Neural cell (in vitro differentiated cells): ENCODE results near the gene SKP1. TPM values are rescaled to one million over a fixed set of nuclear protein-coding genes. Genes with fewer than 3 reads are reported as not detected.

Source experiments
- H2AFZ ChIP-seq: fragments of 200-600, 300-800 bp; sonication (generic), shearing (Covaris generic); 2 replicates; pipeline ENCODE4 v1.6.0; 2014; ENCODE audit warnings: low read depth, mild to moderate bottlenecking, antibody characterized with exemption, low read length, moderate library complexity
- H3F3A ChIP-seq: fragments of 200-600 bp; shearing (Covaris generic); 2 replicates; pipeline ENCODE4 v1.6.1; 2016; ENCODE audit warnings: mild to moderate bottlenecking, moderate library complexity, mixed read lengths, antibody characterized with exemption, low read length; ENCODE audit not compliant: insufficient read depth, poor library complexity, severe bottlenecking
- H3K27ac ChIP-seq: fragments of 200-600, 300-800 bp; sonication (generic), shearing (Covaris generic); 2 replicates; pipeline ENCODE4 v1.5.1; 2014; ENCODE audit warnings: mild to moderate bottlenecking, low read length, moderate library complexity
- H3K27me3 ChIP-seq: fragments of 300-800, 200-600 bp; sonication (generic), shearing (Covaris generic); 2 replicates; pipeline ENCODE4 v1.6.0; 2014; ENCODE audit warnings: mild to moderate bottlenecking, low read depth, low read length, moderate library complexity; ENCODE audit not compliant: insufficient read depth
- H3K36me3 ChIP-seq: fragments of 300-800, 200-600 bp; sonication (generic), shearing (Covaris generic); 2 replicates; pipeline ENCODE4 v1.5.1; 2014; ENCODE audit warnings: mild to moderate bottlenecking, antibody characterized with exemption, low read length, moderate library complexity; ENCODE audit not compliant: insufficient read depth
- H3K4me2 ChIP-seq: fragments of 300-800, 200-600 bp; sonication (generic), shearing (Covaris generic); 2 replicates; pipeline ENCODE4 v1.6.0; 2014; ENCODE audit warnings: mild to moderate bottlenecking, low read length
- H3K4me3 ChIP-seq: fragments of 300-800, 200-600 bp; sonication (generic), shearing (Covaris generic); 2 replicates; pipeline ENCODE4 v1.5.1; 2014; ENCODE audit warnings: mild to moderate bottlenecking, low read length, moderate library complexity
- H3K79me2 ChIP-seq: fragments of 200-600 bp; shearing (Covaris generic); replicated peaks from 2 replicates; pipeline ENCODE4 v1.6.0; 2014; ENCODE audit warnings: mild to moderate bottlenecking, low read length, moderate library complexity; ENCODE audit not compliant: insufficient read depth
- H3K9ac ChIP-seq: fragments of 300-800, 200-600 bp; sonication (generic), shearing (Covaris generic); 2 replicates; pipeline ENCODE4 v1.6.1; 2016; ENCODE audit warnings: mild to moderate bottlenecking, low read length, mixed read lengths
- H3K9me2 ChIP-seq: fragments of 200-600 bp; shearing (Covaris generic); 2 replicates; pipeline ENCODE4 v1.6.1; 2016; ENCODE audit warnings: mild to moderate bottlenecking, low read length, mixed read lengths; ENCODE audit not compliant: insufficient read depth
- H3K9me3 ChIP-seq: fragments of 200-600, 300-800 bp; sonication (generic), shearing (Covaris generic); 2 replicates; pipeline ENCODE4 v1.6.1; 2016; ENCODE audit warnings: mild to moderate bottlenecking, mixed run types, low read length, moderate library complexity, mixed read lengths
- H4K20me1 ChIP-seq: fragments of 200-600 bp; shearing (Covaris generic); 2 replicates; pipeline ENCODE4 v1.6.1; 2016; ENCODE audit warnings: mild to moderate bottlenecking, mixed run types; ENCODE audit not compliant: insufficient read depth
- CTCF ChIP-seq: fragments of 450-650 bp; IDR thresholded peaks from 2 replicates; pipeline ENCODE4 v1.5.1; 2014; ENCODE audit warnings: antibody characterized with exemption, mild to moderate bottlenecking, moderate library complexity; ENCODE audit not compliant: poor library complexity, severe bottlenecking
- EP300 ChIP-seq: fragments of 450-650 bp; conservative IDR thresholded peaks from 2 replicates; pipeline ENCODE4 v1.6.1; 2014; ENCODE audit warnings: antibody characterized with exemption, mild to moderate bottlenecking, moderate library complexity; ENCODE audit not compliant: poor library complexity, severe bottlenecking
- EZH2 ChIP-seq: fragments of 200-600, 300-800 bp; shearing (Covaris generic), sonication (generic); IDR thresholded peaks from 2 replicates; pipeline ENCODE4 v1.6.1; 2014; ENCODE audit warnings: antibody characterized with exemption, low read length, borderline replicate concordance, mild to moderate bottlenecking; ENCODE audit not compliant: insufficient read depth, poor library complexity, severe bottlenecking
- MXI1 ChIP-seq: fragments of 450-650 bp; conservative IDR thresholded peaks from 2 replicates; pipeline ENCODE4 v1.6.1; 2014; ENCODE audit warnings: antibody characterized with exemption, mild to moderate bottlenecking; ENCODE audit not compliant: poor library complexity, severe bottlenecking
- POLR2AphosphoS5 ChIP-seq: IDR thresholded peaks from 2 replicates; pipeline ENCODE4 v1.6.1; 2012
- RAD21 ChIP-seq: fragments of 450-650 bp; conservative IDR thresholded peaks from 2 replicates; pipeline ENCODE4 v1.6.1; 2014; ENCODE audit warnings: antibody characterized with exemption, mild to moderate bottlenecking, moderate library complexity
- SMC3 ChIP-seq: fragments of 450-650 bp; conservative IDR thresholded peaks from 2 replicates; pipeline ENCODE4 v1.6.1; 2014; ENCODE audit warnings: antibody characterized with exemption, mild to moderate bottlenecking, moderate library complexity; ENCODE audit not compliant: poor library complexity
- TAF1 ChIP-seq: IDR thresholded peaks from 2 replicates; pipeline ENCODE4 v1.6.1; 2012; ENCODE audit warnings: low read depth
- polyA plus RNA-seq: library from polyadenylated mRNA; depleted of rRNA; stranded (reverse); fragments of >200 nt; gene quantifications from 2 replicates; pipeline ENCODE4 v1.2.3, GENCODE V29; 2014
- TF ChIP-seq, protein P1 (sequence below): IDR thresholded peaks from 2 replicates; pipeline ENCODE4 v1.6.1; 2012; ENCODE audit warnings: borderline replicate concordance

SKP1 gene
- polyA plus RNA-seq, 1 donor from 2014 or later = 1,492 TPM

- Histone ChIP-seq H3K27me3 (no peaks in the 10 kb centered on the region), H3K9ac (no peak overlapping the region), H3K4me2 (no peak overlapping the region), H2AFZ (no peak overlapping the region), H3F3A (no peaks in the 10 kb centered on the region), H3K36me3 (peaks cover 20% of the 10 kb centered on the region), H3K27ac (no peak overlapping the region), H4K20me1 (no peaks in the 10 kb centered on the region), H3K9me3 (peaks cover 8% of the 10 kb centered on the region), H3K79me2 (peaks cover 8% of the 10 kb centered on the region), H3K4me3 (no peak overlapping the region), H3K9me2 (no peaks in the 10 kb centered on the region)
- TF ChIP-seq MXI1 (no peak), RAD21 (no peak), POLR2AphosphoS5 (no peak)
- TF ChIP-seq, protein P1, sequence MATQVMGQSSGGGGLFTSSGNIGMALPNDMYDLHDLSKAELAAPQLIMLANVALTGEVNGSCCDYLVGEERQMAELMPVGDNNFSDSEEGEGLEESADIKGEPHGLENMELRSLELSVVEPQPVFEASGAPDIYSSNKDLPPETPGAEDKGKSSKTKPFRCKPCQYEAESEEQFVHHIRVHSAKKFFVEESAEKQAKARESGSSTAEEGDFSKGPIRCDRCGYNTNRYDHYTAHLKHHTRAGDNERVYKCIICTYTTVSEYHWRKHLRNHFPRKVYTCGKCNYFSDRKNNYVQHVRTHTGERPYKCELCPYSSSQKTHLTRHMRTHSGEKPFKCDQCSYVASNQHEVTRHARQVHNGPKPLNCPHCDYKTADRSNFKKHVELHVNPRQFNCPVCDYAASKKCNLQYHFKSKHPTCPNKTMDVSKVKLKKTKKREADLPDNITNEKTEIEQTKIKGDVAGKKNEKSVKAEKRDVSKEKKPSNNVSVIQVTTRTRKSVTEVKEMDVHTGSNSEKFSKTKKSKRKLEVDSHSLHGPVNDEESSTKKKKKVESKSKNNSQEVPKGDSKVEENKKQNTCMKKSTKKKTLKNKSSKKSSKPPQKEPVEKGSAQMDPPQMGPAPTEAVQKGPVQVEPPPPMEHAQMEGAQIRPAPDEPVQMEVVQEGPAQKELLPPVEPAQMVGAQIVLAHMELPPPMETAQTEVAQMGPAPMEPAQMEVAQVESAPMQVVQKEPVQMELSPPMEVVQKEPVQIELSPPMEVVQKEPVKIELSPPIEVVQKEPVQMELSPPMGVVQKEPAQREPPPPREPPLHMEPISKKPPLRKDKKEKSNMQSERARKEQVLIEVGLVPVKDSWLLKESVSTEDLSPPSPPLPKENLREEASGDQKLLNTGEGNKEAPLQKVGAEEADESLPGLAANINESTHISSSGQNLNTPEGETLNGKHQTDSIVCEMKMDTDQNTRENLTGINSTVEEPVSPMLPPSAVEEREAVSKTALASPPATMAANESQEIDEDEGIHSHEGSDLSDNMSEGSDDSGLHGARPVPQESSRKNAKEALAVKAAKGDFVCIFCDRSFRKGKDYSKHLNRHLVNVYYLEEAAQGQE = no peak
Measured at GRCh38 chr5:134161513-134162395, 15.0 kb downstream of the SKP1 start.

DNA sequence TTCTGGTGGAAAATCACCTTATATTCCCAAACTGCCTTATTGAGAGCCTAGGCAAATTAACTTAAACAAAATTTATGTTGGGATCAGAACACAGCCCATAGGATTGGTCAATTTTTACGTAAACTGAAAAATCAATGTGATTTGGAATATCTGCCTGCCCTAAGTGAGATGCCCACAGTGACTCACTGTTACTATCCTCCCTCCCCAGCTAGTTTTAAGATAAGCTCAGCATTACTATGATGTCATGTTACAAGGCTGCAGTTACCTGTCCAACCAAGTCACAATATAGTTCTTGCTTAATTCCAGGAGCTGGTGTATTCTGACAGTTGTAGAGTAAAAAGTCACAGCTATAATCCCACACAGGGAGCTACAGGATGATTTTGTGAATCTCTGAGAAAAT, 23.1 kb downstream of the SKP1 start:
- H3K9me3 ChIP-seq = no peaks in the 10 kb centered on the region
- H3K9me2 ChIP-seq = no peaks in the 10 kb centered on the region
- H3K4me3 ChIP-seq = no peak overlapping the region
- peaks cover 14% of the 10 kb centered on the region for H3K36me3 ChIP-seq
- H4K20me1 ChIP-seq = no peaks in the 10 kb centered on the region
- H3K79me2 ChIP-seq = peaks cover 3% of the 10 kb centered on the region
- H3K9ac ChIP-seq = no peak overlapping the region
- H3F3A ChIP-seq = no peaks in the 10 kb centered on the region
- no peak overlapping the region for H3K27ac ChIP-seq
- no peak for TF ChIP-seq CTCF
- no peak for TF ChIP-seq EZH2
- TF ChIP-seq EP300 = no peak
- TF ChIP-seq POLR2AphosphoS5 = no peak
- no peak for TF ChIP-seq SMC3
- no peak for TF ChIP-seq MXI1
- TF ChIP-seq, protein P1 = no peak
- TF ChIP-seq TAF1 = no peak
- no peak for TF ChIP-seq RAD21
- H2AFZ ChIP-seq = no peak overlapping the region
- no peaks in the 10 kb centered on the region for H3K27me3 ChIP-seq
- no peak overlapping the region for H3K4me2 ChIP-seq
